Subcutaneous abdominal adipose tissue (tissue), 5 donors: Measurements from ENCODE around the gene RPSA.

Source experiments
- H3K27ac ChIP-seq: one replicate; pipeline ENCODE4 v1.7.0; 2013; ENCODE audit warnings: low read depth, mild to moderate bottlenecking, inconsistent platforms, low read length, moderate library complexity
- H3K27me3 ChIP-seq, 5 donors: one replicate each; pipeline ENCODE4 v1.7.0; 2013; ENCODE audit warnings: low read length in 5 of 5, inconsistent platforms in 1 of 5; ENCODE audit not compliant: control insufficient read depth in 5 of 5, insufficient read depth in 4 of 5
- H3K36me3 ChIP-seq, 5 donors: one replicate each; pipeline ENCODE4 v1.7.0; 2013; ENCODE audit warnings: low read length in 5 of 5; ENCODE audit not compliant: control insufficient read depth in 5 of 5, insufficient read depth in 5 of 5
- H3K4me1 ChIP-seq, 5 donors: one replicate each; pipeline ENCODE4 v1.7.0; 2013; ENCODE audit warnings: low read length in 5 of 5, mild to moderate bottlenecking in 3 of 5, moderate library complexity in 1 of 5; ENCODE audit not compliant: control insufficient read depth in 5 of 5, insufficient read depth in 5 of 5
- H3K4me3 ChIP-seq, 5 donors: one replicate each; pipeline ENCODE4 v1.7.0; 2013; ENCODE audit warnings: low read length in 5 of 5, low read depth in 1 of 5
- H3K9ac ChIP-seq, 5 donors: one replicate each; pipeline ENCODE4 v1.7.0; 2013; ENCODE audit warnings: low read length in 5 of 5, mild to moderate bottlenecking in 4 of 5, moderate library complexity in 3 of 5
- H3K9me3 ChIP-seq, 5 donors: one replicate each; pipeline ENCODE4 v1.7.0; 2013; ENCODE audit warnings: low read length in 5 of 5; ENCODE audit not compliant: control insufficient read depth in 5 of 5
- donor health status: healthy.
- donor health status: healthy.
- donor health status: healthy.
- donor health status: healthy.
- donor health status: healthy.

Gene RPSA

GRCh38 chr3:39433642-39434041, 27.1 kb downstream of the RPSA start:
- Histone ChIP-seq H3K9ac (no peak overlapping the region), H3K27me3 (peaks cover 0 to 12% (median 0%) of the 10 kb centered on the region in 5 donors), H3K9me3 (no peaks in the 10 kb centered on the region), H3K36me3 (no peaks in the 10 kb centered on the region), H3K4me3 (peak overlapping the region in 4 of 5 donors; percentile 14 to 41 (median 29)), H3K27ac (no peak overlapping the region), H3K4me1 (peaks cover 0 to 22% (median 12%) of the 10 kb centered on the region in 5 donors)

DNA sequence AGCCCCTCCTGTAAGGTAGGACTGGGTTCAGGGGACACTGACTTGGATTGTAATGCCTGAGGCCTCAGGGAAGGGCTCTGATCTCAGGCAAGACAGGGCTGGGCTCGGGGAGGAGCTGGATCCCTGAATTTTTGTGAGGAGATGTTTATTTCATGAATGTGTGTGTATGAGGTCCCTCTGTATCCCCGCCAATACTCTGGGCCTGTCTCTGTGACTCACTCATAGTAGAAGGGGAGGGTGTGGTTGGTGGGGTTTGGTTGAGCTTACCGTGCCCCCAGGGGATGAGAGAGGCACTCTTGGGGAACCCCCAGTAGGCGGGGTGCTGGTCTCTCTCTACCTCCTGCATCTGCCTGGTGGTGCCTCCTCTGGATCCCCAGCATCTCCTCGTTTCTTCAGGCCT, 28.1 kb downstream of the RPSA start:
- Histone ChIP-seq H3K9ac (no peak overlapping the region), H3K36me3 (no peaks in the 10 kb centered on the region), H3K4me1 (peaks cover 0 to 13% (median 7%) of the 10 kb centered on the region in 5 donors), H3K4me3 (no peak overlapping the region), H3K27ac (no peak overlapping the region), H3K9me3 (no peaks in the 10 kb centered on the region), H3K27me3 (peaks cover 0 to 4% (median 0%) of the 10 kb centered on the region in 5 donors)

- peaks cover 0 to 13% (median 7%) of the 10 kb centered on the region in 5 donors for H3K4me1 ChIP-seq
- H3K27ac ChIP-seq, result no peak overlapping the region
- H3K9me3 ChIP-seq, result no peaks in the 10 kb centered on the region
- peaks cover 0 to 3% (median 0%) of the 10 kb centered on the region in 5 donors for H3K27me3 ChIP-seq
- H3K4me3 ChIP-seq, result no peak overlapping the region
- no peaks in the 10 kb centered on the region for H3K36me3 ChIP-seq
- no peak overlapping the region for H3K9ac ChIP-seq
These were observed 28.7 kb downstream of the RPSA start for GRCh38 chr3:39435006-39435748.

- H3K27me3 ChIP-seq, result no peaks in the 10 kb centered on the region
- H3K9ac ChIP-seq, result no peak overlapping the region
- H3K27ac ChIP-seq, result no peak overlapping the region
- no peaks in the 10 kb centered on the region for H3K36me3 ChIP-seq
- H3K4me1 ChIP-seq, result peaks cover 0 to 11% (median 5%) of the 10 kb centered on the region in 5 donors
- H3K4me3 ChIP-seq, result no peak overlapping the region
- no peaks in the 10 kb centered on the region for H3K9me3 ChIP-seq
These were observed 32.4 kb downstream of the RPSA start for GRCh38 chr3:39438880-39439279.

DNA sequence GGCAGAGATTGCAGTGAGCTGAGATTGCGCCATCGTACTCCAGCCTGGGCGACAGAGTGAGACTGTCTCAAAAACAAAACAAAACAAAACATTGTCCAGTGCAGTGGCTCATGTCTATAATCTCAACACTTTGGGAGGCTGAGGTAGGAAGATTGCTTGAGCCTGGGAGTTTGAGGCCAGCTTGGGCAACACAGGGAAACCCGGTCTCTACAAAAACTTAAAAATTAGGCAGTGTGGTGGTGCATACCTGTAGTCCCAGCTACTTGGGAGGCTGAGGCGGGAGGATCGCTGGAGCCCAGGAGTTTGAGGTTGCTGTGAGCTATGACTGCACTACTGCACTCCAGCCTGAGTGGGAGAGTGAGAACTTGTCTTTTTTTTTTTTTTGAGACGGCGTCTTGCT, 33.8 kb downstream of the RPSA start:
- H3K27me3 ChIP-seq, result no peaks in the 10 kb centered on the region
- H3K27ac ChIP-seq, result no peak overlapping the region
- H3K36me3 ChIP-seq, result no peaks in the 10 kb centered on the region
- no peak overlapping the region for H3K4me3 ChIP-seq
- no peak overlapping the region for H3K9ac ChIP-seq
- no peaks in the 10 kb centered on the region for H3K9me3 ChIP-seq
- H3K4me1 ChIP-seq, result peaks cover 0 to 11% (median 0%) of the 10 kb centered on the region in 5 donors

- H3K4me1 ChIP-seq, result peaks cover 2 to 14% (median 4%) of the 10 kb centered on the region in 5 donors
- no peak overlapping the region for H3K27ac ChIP-seq
- no peaks in the 10 kb centered on the region for H3K36me3 ChIP-seq
- H3K27me3 ChIP-seq, result no peaks in the 10 kb centered on the region
- H3K9me3 ChIP-seq, result no peaks in the 10 kb centered on the region
- H3K4me3 ChIP-seq, result no peak overlapping the region
- H3K9ac ChIP-seq, result no peak overlapping the region
These were observed 37.0 kb downstream of the RPSA start for GRCh38 chr3:39443530-39443929.

GRCh38 chr3:39445927-39446326, 39.4 kb downstream of the RPSA start:
- Histone ChIP-seq H3K4me1 (peaks cover 2 to 14% (median 4%) of the 10 kb centered on the region in 5 donors), H3K27ac (no peak overlapping the region), H3K36me3 (no peaks in the 10 kb centered on the region), H3K27me3 (no peaks in the 10 kb centered on the region), H3K9me3 (no peaks in the 10 kb centered on the region), H3K9ac (no peak overlapping the region), H3K4me3 (no peak overlapping the region)

- H3K9ac ChIP-seq, result no peak overlapping the region
- H3K27ac ChIP-seq, result no peak overlapping the region
- H3K36me3 ChIP-seq, result no peaks in the 10 kb centered on the region
- peaks cover 2 to 12% (median 4%) of the 10 kb centered on the region in 5 donors for H3K4me1 ChIP-seq
- no peak overlapping the region for H3K4me3 ChIP-seq
- no peaks in the 10 kb centered on the region for H3K27me3 ChIP-seq
- H3K9me3 ChIP-seq, result no peaks in the 10 kb centered on the region
These were observed 39.9 kb downstream of the RPSA start for GRCh38 chr3:39446444-39446843.

GRCh38 chr3:39447637-39448483, 41.3 kb downstream of the RPSA start:
- no peaks in the 10 kb centered on the region for H3K36me3 ChIP-seq
- H3K4me3 ChIP-seq, result no peak overlapping the region
- H3K27me3 ChIP-seq, result no peaks in the 10 kb centered on the region
- no peak overlapping the region for H3K9ac ChIP-seq
- peaks cover 2 to 4% (median 3%) of the 10 kb centered on the region in 5 donors for H3K4me1 ChIP-seq
- H3K9me3 ChIP-seq, result no peaks in the 10 kb centered on the region
- H3K27ac ChIP-seq, result no peak overlapping the region
